Neutrophil (primary cell): ENCODE results near the gene TFCP2L1.

Source experiments
- H3K27ac ChIP-seq: fragments of 200-600 bp; sonication (generic); 2 replicates; pipeline ENCODE4 v1.5.1; 2016; ENCODE audit warnings: mild to moderate bottlenecking, moderate library complexity
- H3K27me3 ChIP-seq: fragments of 200-600 bp; sonication (generic); 2 replicates; pipeline ENCODE4 v1.6.0; 2016; ENCODE audit warnings: mild to moderate bottlenecking
- H3K36me3 ChIP-seq: fragments of 200-600 bp; sonication (generic); 2 replicates; pipeline ENCODE4 v1.5.1; 2017
- H3K4me1 ChIP-seq, 2 experiments: fragments of 200-600 bp in 1 of 2; sonication (generic) in 1 of 2; 1 replicate in 1 of 2; 2 replicates in 1 of 2; pipeline versions ENCODE4 v1.5.1 to v1.6.1; 2013 to 2016; ENCODE audit warnings: low read depth in 1 of 2, low read length in 1 of 2, mild to moderate bottlenecking in 1 of 2, moderate library complexity in 1 of 2; ENCODE audit not compliant: control insufficient read depth in 1 of 2, insufficient read depth in 1 of 2
- H3K4me3 ChIP-seq, 2 experiments: fragments of 200-600 bp in 1 of 2; sonication (generic) in 1 of 2; 1 replicate in 1 of 2; 2 replicates in 1 of 2; pipeline ENCODE4 v1.5.1; 2013 to 2016; ENCODE audit warnings: low read depth in 1 of 2, low read length in 1 of 2, mild to moderate bottlenecking in 1 of 2, moderate library complexity in 1 of 2
- H3K9me3 ChIP-seq: fragments of 200-600 bp; sonication (generic); 2 replicates; pipeline ENCODE4 v1.5.1; 2016
- CTCF ChIP-seq: fragments of 200-600 bp; sonication (generic); IDR thresholded peaks from 2 replicates; pipeline ENCODE4 v1.5.1; 2016; ENCODE audit warnings: antibody characterized with exemption

TFCP2L1 gene

GRCh38 chr2:121172456-121172855 is 112.5 kb downstream of the TFCP2L1 start:
- Histone ChIP-seq H3K4me3 (no peak overlapping the region), H3K27me3 (no peaks in the 10 kb centered on the region), H3K36me3 (no peaks in the 10 kb centered on the region), H3K27ac (no peak overlapping the region), H3K9me3 (no peaks in the 10 kb centered on the region), H3K4me1 (no peaks in the 10 kb centered on the region)
- no peak for TF ChIP-seq CTCF

GRCh38 chr2:121171625-121172119 is 113.3 kb downstream of the TFCP2L1 start:
- no peaks in the 10 kb centered on the region for H3K36me3 ChIP-seq
- H3K4me1 ChIP-seq = no peaks in the 10 kb centered on the region
- H3K27ac ChIP-seq = no peak overlapping the region
- no peaks in the 10 kb centered on the region for H3K9me3 ChIP-seq
- H3K27me3 ChIP-seq = no peaks in the 10 kb centered on the region
- no peak overlapping the region for H3K4me3 ChIP-seq
- no peak for TF ChIP-seq CTCF

DNA sequence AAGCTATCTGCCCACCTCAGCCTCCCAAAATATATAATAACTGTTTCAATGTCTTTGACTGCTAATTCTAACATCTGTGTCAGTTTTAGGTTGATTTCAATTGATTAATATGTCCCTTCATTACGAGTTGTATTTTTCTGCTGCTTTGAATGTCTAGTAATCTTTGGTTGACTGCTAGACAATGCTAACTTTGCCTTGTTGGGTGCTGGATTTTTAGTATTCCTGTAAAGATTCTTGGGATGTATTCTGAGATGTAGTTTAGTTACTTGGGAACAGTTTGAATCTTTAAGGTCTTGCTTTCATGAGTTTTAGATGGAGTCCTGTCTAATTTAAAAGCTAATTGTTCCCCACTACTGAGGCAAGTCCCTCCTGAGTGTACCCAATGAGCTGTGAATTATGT is 114.4 kb downstream of the TFCP2L1 start:
- TF ChIP-seq CTCF = no peak
- Histone ChIP-seq H3K4me3 (no peak overlapping the region), H3K27ac (no peak overlapping the region), H3K4me1 (no peaks in the 10 kb centered on the region), H3K27me3 (no peaks in the 10 kb centered on the region), H3K9me3 (no peaks in the 10 kb centered on the region), H3K36me3 (no peaks in the 10 kb centered on the region)

GRCh38 chr2:121167411-121167810 is 117.6 kb downstream of the TFCP2L1 start:
- H3K4me3 ChIP-seq = no peak overlapping the region
- H3K9me3 ChIP-seq = no peaks in the 10 kb centered on the region
- no peaks in the 10 kb centered on the region for H3K4me1 ChIP-seq
- H3K27me3 ChIP-seq = no peaks in the 10 kb centered on the region
- no peaks in the 10 kb centered on the region for H3K36me3 ChIP-seq
- TF ChIP-seq CTCF = no peak
- no peak overlapping the region for H3K27ac ChIP-seq
